ENCODE results near the gene PTPRN2.

Gene PTPRN2

DNA sequence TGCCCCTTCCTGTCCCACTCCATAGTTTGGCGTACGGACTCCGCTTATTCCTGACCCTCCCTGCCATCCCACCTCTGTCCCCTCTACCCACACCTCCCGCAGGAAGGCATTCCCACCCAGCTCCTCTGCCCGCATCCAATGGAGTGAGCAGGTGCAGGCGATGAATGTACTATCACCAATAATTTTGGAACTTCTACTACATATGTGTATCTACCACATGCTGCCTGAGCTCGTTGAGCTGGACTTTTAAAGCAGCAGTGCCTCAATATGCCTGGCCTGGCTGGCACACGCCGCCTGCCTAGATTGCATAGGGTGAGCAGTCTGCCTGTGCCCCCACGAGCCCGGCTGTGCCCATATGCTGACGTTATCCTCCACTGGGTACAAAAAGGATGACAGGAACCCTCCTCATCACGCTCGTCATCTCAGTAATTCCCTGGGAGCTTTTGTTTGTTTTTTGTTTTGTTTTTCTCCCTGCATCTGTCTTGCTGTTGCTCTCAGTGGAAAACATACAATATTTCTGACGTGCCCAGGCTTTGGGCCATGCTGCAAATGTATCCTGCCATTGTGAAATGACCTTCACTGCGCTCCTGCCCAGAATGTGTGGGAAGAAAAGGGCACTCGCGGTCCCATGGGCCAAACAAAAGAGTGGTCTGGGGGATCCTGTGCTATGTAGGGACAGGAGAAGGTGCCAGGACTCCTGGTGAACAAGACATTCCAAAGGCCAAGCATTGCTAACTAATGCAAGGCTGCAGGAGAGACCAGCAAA lies 302.8 kb downstream of the PTPRN2 start:
- TF ChIP-seq CTCF (IDR thresholded peaks at IDR 0.05; ENCODE audit: extremely low read depth, insufficient read depth, missing control alignments): no peak
- DNase-seq (ENCODE audit: low spot score): peak; percentile 3
- in situ Hi-C loops (cut with MboI; ENCODE audit: low pct_unique_long_range_greater_than_20kb, low sequenced_read_pairs, unreplicated experiment): no loop called here

DNA sequence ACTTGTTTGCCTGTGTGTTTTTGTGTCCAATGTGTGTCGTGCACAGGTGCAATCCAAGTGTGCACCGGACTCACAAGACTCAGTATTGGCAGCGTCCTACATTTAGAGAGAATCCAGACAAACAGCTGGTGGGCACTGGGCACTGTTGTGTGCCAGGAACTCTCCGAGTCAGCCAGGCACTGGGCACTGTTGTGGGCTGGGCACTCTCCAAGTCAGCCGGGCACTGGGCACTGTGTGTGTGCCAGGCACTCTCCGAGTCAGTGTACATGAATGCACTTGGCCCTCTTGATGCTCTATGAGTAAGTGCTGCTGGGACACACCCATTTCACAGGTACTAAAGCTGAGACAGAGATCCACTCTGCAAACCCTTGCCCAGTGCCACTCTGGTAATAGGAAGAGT lies 303.5 kb downstream of the PTPRN2 start:
- in situ Hi-C loops (cut with MboI; ENCODE audit: low pct_unique_long_range_greater_than_20kb, low sequenced_read_pairs, unreplicated experiment): no loop called here
- no peak for TF ChIP-seq CTCF (IDR thresholded peaks at IDR 0.05; ENCODE audit: extremely low read depth, insufficient read depth, missing control alignments)
- DNase-seq (ENCODE audit: low spot score): no peak

GRCh38 chr7:158283016-158283974 lies 304.3 kb downstream of the PTPRN2 start:
- DNase-seq (ENCODE audit: low spot score): peak; percentile 4
- in situ Hi-C loops (cut with MboI; ENCODE audit: low pct_unique_long_range_greater_than_20kb, low sequenced_read_pairs, unreplicated experiment): no loop called here
- TF ChIP-seq CTCF (IDR thresholded peaks at IDR 0.05; ENCODE audit: extremely low read depth, insufficient read depth, missing control alignments): no peak

- in situ Hi-C loops (cut with MboI; ENCODE audit: low pct_unique_long_range_greater_than_20kb, low sequenced_read_pairs, unreplicated experiment): no loop called here
- no peak for TF ChIP-seq CTCF (IDR thresholded peaks at IDR 0.05; ENCODE audit: extremely low read depth, insufficient read depth, missing control alignments)
- DNase-seq (ENCODE audit: low spot score): no peak
These were observed 305.1 kb downstream of the PTPRN2 start for GRCh38 chr7:158282461-158283001.

DNA sequence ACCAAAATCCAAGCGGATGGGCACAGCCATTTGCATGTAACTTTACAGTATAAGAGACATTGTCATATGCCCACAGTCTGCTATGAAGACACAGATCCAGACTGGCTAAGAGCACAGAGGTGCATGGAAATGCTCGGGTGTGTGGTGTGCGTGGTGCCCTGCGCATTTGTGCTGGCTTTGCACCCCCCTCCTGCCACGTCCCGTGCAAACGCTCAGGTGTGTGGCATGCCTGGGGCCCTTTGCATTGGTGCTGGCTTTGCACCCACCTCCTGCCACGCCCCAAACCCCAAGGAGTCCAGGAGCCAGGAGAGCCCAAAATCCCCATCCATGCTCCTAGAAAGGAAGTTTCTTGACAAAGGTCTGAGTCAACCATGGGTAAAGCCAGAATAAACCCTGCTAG lies 306.2 kb downstream of the PTPRN2 start:
- TF ChIP-seq CTCF (IDR thresholded peaks at IDR 0.05; ENCODE audit: extremely low read depth, insufficient read depth, missing control alignments): no peak
- in situ Hi-C loops (cut with MboI; ENCODE audit: low pct_unique_long_range_greater_than_20kb, low sequenced_read_pairs, unreplicated experiment): no loop called here
- DNase-seq (ENCODE audit: low spot score): no peak

GRCh38 chr7:158280448-158281144 lies 307.0 kb downstream of the PTPRN2 start:
- DNase-seq (ENCODE audit: low spot score): no peak
- no peak for TF ChIP-seq CTCF (IDR thresholded peaks at IDR 0.05; ENCODE audit: extremely low read depth, insufficient read depth, missing control alignments)
- in situ Hi-C loops (cut with MboI; ENCODE audit: low pct_unique_long_range_greater_than_20kb, low sequenced_read_pairs, unreplicated experiment): no loop called here
